T-helper 2 cell treated with Interferon-gamma antibody and Interleukin-4, amounts not matched to agents 5 μg/mL and 100 μg/mL, for 36 hours (primary cell): ENCODE data around the gene LRRC17.

Experiments
- DNase-seq: peaks from one replicate; pipeline ENCODE4 v3.0.0; 2021; ENCODE audit warnings: low spot score
- H3K27ac Mint-ChIP-seq: one replicate; pipeline ENCODE4 v1.8.0; 2021; ENCODE audit warnings: mild to moderate bottlenecking, mixed read lengths
- H3K27me3 Mint-ChIP-seq: one replicate; pipeline ENCODE4 v1.8.0; 2021; ENCODE audit warnings: low read depth, mixed read lengths
- H3K36me3 Mint-ChIP-seq: one replicate; pipeline ENCODE4 v1.8.0; 2021; ENCODE audit warnings: low read depth, mixed read lengths
- H3K4me1 Mint-ChIP-seq: one replicate; pipeline ENCODE4 v1.8.0; 2021; ENCODE audit warnings: low read depth, mixed read lengths
- H3K4me3 Mint-ChIP-seq: one replicate; pipeline ENCODE4 v1.8.0; 2022; ENCODE audit warnings: mild to moderate bottlenecking, moderate library complexity, mixed read lengths
- H3K9me3 Mint-ChIP-seq: one replicate; pipeline ENCODE4 v1.8.0; 2021; ENCODE audit warnings: mixed read lengths

The LRRC17 gene

GRCh38 chr7:102912742-102913141 lies at the start of gene LRRC17:
Gene LRRC17 (plus strand): TSS chr7:102913000. CDS start chr7:102933914, 20,914 bp downstream.
- Mint-ChIP-seq H3K4me3 (no peak within 1 kb of the TSS), H3K27me3 (peaks cover 10% of the 10 kb centered on the region), H3K9me3 (peaks cover 4% of the 10 kb centered on the region), H3K27ac (no peak within 1 kb of the TSS), H3K4me1 (peaks cover 4% of the 10 kb centered on the region), H3K36me3 (no peaks in the 10 kb centered on the region)
- no peak for DNase-seq

GRCh38 chr7:102864958-102865357 lies 47.8 kb upstream of the LRRC17 start:
- H3K4me3 Mint-ChIP-seq, result no peak overlapping the region
- no peak for DNase-seq
- H3K27me3 Mint-ChIP-seq, result peaks cover 19% of the 10 kb centered on the region
- no peak overlapping the region for H3K27ac Mint-ChIP-seq
- H3K9me3 Mint-ChIP-seq, result no peaks in the 10 kb centered on the region
- no peaks in the 10 kb centered on the region for H3K36me3 Mint-ChIP-seq
- peaks cover 2% of the 10 kb centered on the region for H3K4me1 Mint-ChIP-seq

GRCh38 chr7:102866535-102867215 lies 46.1 kb upstream of the LRRC17 start:
- H3K27me3 Mint-ChIP-seq, result peaks cover 17% of the 10 kb centered on the region
- H3K36me3 Mint-ChIP-seq, result no peaks in the 10 kb centered on the region
- H3K4me1 Mint-ChIP-seq, result peaks cover 2% of the 10 kb centered on the region
- no peak for DNase-seq
- H3K27ac Mint-ChIP-seq, result no peak overlapping the region
- H3K9me3 Mint-ChIP-seq, result no peaks in the 10 kb centered on the region
- H3K4me3 Mint-ChIP-seq, result no peak overlapping the region

GRCh38 chr7:102869195-102869594 lies 43.6 kb upstream of the LRRC17 start:
- H3K27ac Mint-ChIP-seq, result no peak overlapping the region
- peaks cover 10% of the 10 kb centered on the region for H3K4me1 Mint-ChIP-seq
- DNase-seq, result no peak
- H3K9me3 Mint-ChIP-seq, result no peaks in the 10 kb centered on the region
- peaks cover 12% of the 10 kb centered on the region for H3K27me3 Mint-ChIP-seq
- H3K36me3 Mint-ChIP-seq, result no peaks in the 10 kb centered on the region
- no peak overlapping the region for H3K4me3 Mint-ChIP-seq

GRCh38 chr7:102872460-102872859 lies 40.3 kb upstream of the LRRC17 start:
- no peaks in the 10 kb centered on the region for H3K36me3 Mint-ChIP-seq
- no peak overlapping the region for H3K27ac Mint-ChIP-seq
- DNase-seq, result no peak
- peaks cover 10% of the 10 kb centered on the region for H3K27me3 Mint-ChIP-seq
- no peak overlapping the region for H3K4me3 Mint-ChIP-seq
- H3K9me3 Mint-ChIP-seq, result no peaks in the 10 kb centered on the region
- H3K4me1 Mint-ChIP-seq, result peaks cover 25% of the 10 kb centered on the region

- Mint-ChIP-seq H3K9me3 (no peaks in the 10 kb centered on the region), H3K4me1 (peaks cover 25% of the 10 kb centered on the region), H3K27ac (peak overlapping the region; percentile 49), H3K27me3 (peaks cover 8% of the 10 kb centered on the region), H3K36me3 (no peaks in the 10 kb centered on the region), H3K4me3 (peak overlapping the region; percentile 27)
- DNase-seq, result no peak
These were observed 39.2 kb upstream of the LRRC17 start for GRCh38 chr7:102873470-102874165.

- Mint-ChIP-seq H3K4me1 (peaks cover 25% of the 10 kb centered on the region), H3K27me3 (peaks cover 9% of the 10 kb centered on the region), H3K9me3 (no peaks in the 10 kb centered on the region), H3K27ac (peak overlapping the region; percentile 63), H3K36me3 (no peaks in the 10 kb centered on the region), H3K4me3 (peak overlapping the region; percentile 27)
- peak; percentile 38 for DNase-seq
These were observed 38.5 kb upstream of the LRRC17 start for GRCh38 chr7:102874166-102874829.

GRCh38 chr7:102874966-102875365 lies 37.8 kb upstream of the LRRC17 start:
- H3K36me3 Mint-ChIP-seq, result no peaks in the 10 kb centered on the region
- H3K27ac Mint-ChIP-seq, result peak overlapping the region; percentile 11
- DNase-seq, result no peak
- H3K4me1 Mint-ChIP-seq, result peaks cover 25% of the 10 kb centered on the region
- no peak overlapping the region for H3K4me3 Mint-ChIP-seq
- H3K27me3 Mint-ChIP-seq, result peaks cover 7% of the 10 kb centered on the region
- no peaks in the 10 kb centered on the region for H3K9me3 Mint-ChIP-seq

GRCh38 chr7:102875700-102876295 lies 37.0 kb upstream of the LRRC17 start:
- Mint-ChIP-seq H3K27me3 (peaks cover 12% of the 10 kb centered on the region), H3K4me1 (peaks cover 25% of the 10 kb centered on the region), H3K36me3 (no peaks in the 10 kb centered on the region), H3K27ac (no peak overlapping the region), H3K4me3 (no peak overlapping the region), H3K9me3 (no peaks in the 10 kb centered on the region)
- peak; percentile 52 for DNase-seq

GRCh38 chr7:102883098-102883860 lies 29.5 kb upstream of the LRRC17 start:
- no peaks in the 10 kb centered on the region for H3K36me3 Mint-ChIP-seq
- H3K27ac Mint-ChIP-seq, result no peak overlapping the region
- no peaks in the 10 kb centered on the region for H3K9me3 Mint-ChIP-seq
- H3K4me1 Mint-ChIP-seq, result no peaks in the 10 kb centered on the region
- H3K4me3 Mint-ChIP-seq, result no peak overlapping the region
- peaks cover 15% of the 10 kb centered on the region for H3K27me3 Mint-ChIP-seq
- DNase-seq, result no peak

GRCh38 chr7:102888561-102889233 lies 24.1 kb upstream of the LRRC17 start:
- Mint-ChIP-seq H3K36me3 (no peaks in the 10 kb centered on the region), H3K4me1 (no peaks in the 10 kb centered on the region), H3K4me3 (no peak overlapping the region), H3K27me3 (peaks cover 11% of the 10 kb centered on the region), H3K9me3 (no peaks in the 10 kb centered on the region), H3K27ac (no peak overlapping the region)
- no peak for DNase-seq

- H3K4me1 Mint-ChIP-seq, result no peaks in the 10 kb centered on the region
- H3K9me3 Mint-ChIP-seq, result no peaks in the 10 kb centered on the region
- H3K4me3 Mint-ChIP-seq, result no peak overlapping the region
- peaks cover 11% of the 10 kb centered on the region for H3K27me3 Mint-ChIP-seq
- H3K27ac Mint-ChIP-seq, result no peak overlapping the region
- H3K36me3 Mint-ChIP-seq, result no peaks in the 10 kb centered on the region
- no peak for DNase-seq
These were observed 22.9 kb upstream of the LRRC17 start for GRCh38 chr7:102889851-102890250.
